ENCODE results near the gene EVL. TPM values are rescaled to one million over a fixed set of nuclear protein-coding genes. Genes with fewer than 3 reads are reported as not detected.

EVL gene
- total and polyA plus RNA-seq, 2 donors (not counting 3 experiments of a cell fraction or from before 2014, with no cell fraction given): 34.6 to 62.5 TPM

DNA sequence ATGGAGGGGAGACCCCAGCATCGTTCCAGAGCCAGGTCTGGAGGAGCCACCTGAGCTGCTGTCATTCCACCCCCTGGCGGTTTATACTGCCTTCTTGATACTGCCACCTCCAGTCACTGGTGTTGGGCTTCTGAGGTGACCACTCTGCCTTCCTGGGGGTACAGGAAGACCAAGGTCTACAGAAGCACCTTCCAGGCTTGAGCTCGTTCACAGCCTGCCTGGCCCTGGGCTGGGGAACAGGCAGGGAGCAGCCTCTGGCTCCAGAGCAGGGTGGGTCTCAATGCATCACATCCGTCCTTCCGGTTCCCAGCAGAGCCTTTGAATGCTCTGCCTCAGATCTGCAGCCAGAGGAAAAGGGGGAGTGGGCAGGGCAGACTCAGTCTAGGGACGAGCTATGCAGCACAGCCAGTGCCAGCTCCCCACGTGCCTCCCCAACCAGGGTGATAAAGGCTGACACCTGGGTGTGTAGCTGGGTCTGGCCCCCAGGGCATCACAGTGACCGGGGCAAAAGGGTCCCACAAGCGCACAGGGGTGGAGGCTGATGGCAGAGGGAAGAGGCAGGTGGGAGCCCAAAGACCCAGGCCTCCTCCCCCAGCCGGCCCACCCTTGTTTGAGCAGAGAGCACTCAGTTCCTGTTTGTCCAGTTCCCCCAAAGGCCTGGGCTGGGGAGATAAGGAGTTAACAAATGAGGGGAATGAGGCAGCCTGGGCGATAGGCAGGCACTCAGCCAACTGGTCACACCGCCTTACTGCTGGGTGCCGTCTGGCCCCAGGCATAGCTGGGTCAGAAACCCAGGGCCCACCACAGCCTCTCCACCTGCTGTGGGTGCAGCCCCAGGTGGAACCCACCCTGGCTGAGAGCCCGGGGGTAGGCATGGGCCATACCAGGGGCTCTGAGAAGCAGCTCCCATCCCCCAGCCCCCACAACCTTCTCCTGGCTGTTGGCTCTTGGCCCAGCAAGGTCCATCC lies 77.1 kb downstream of the EVL start:
- Histone ChIP-seq H3K4me1 (ENCODE audit: control insufficient read depth, extremely low read depth, insufficient read depth, low read length) (peaks cover 31% of the 10 kb centered on the region), H2AFZ (ENCODE audit: low read depth, low read length) (peak overlapping the region; percentile 19), H4K20me1 (replicated peaks; ENCODE audit: control insufficient read depth, extremely low read depth, insufficient read depth, low read length) (no peaks in the 10 kb centered on the region), H3K36me3 (ENCODE audit: control insufficient read depth in 2 of 2, extremely low read depth in 1 of 2, insufficient read depth in 2 of 2, low read length in 2 of 2) (no peaks in the 10 kb centered on the region), H3K79me2 (ENCODE audit: control insufficient read depth, insufficient read depth, low read length) (no peaks in the 10 kb centered on the region), H3K9me3 (replicated peaks; ENCODE audit: control insufficient read depth, insufficient read depth, low read length) (no peaks in the 10 kb centered on the region), H3K27ac (ENCODE audit: insufficient read depth, low read depth, low read length) (peak overlapping the region; percentile 83), H3K4me3 (replicated peaks in 1 of 3; ENCODE audit: insufficient read depth in 1 of 3, low read depth in 1 of 3, low read length in 3 of 3) (peak overlapping the region in 1 of 3 experiments; percentile 6), H3K9ac (replicated peaks; ENCODE audit: extremely low read depth, insufficient read depth, low read length) (peak overlapping the region; percentile 60), H3K4me2 (ENCODE audit: insufficient read depth, low read length) (peak overlapping the region; percentile 1), H3K9me1 (replicated peaks; ENCODE audit: control insufficient read depth, extremely low read depth, insufficient read depth, low read length) (no peaks in the 10 kb centered on the region), H3K27me3 (ENCODE audit: control insufficient read depth in 2 of 2, insufficient read depth in 2 of 2, low read length in 2 of 2) (no peaks in the 10 kb centered on the region)
- FAIRE-seq (peak; percentile 99), DNase-seq (ENCODE audit: low read depth, low spot score) (peak; percentile 96)
- BruUV-seq (replicated peaks): no TSS peak
- POLR2A ChIA-PET: interaction anchor here (0.6 to 1.7 kb wide), 3 partner anchors 13 to 39 kb away, joined by 3 to 7 read pairs (median 6); no protein-coding TSS in a partner anchor
- intact Hi-C loops (cut with micrococcal nuclease): loop anchor here (1.0 to 5.0 kb wide), 6 partner anchors 14 to 160 kb away; partner anchors contain the start of gene YY1
- CTCF ChIA-PET: interaction anchor here (0.5 to 3.9 kb wide), 15 partner anchors 10 to 207 kb away, joined by 3 to 47 read pairs (median 5); no protein-coding TSS in a partner anchor
- dilution Hi-C loops (cut with MboI; ENCODE audit: extremely low pct_ligation_motif_present, low sequenced_read_pairs): no loop called here
- TF ChIP-seq EZH2 (IDR thresholded peaks at IDR 0.05; ENCODE audit: borderline replicate concordance, low read depth, low read length, severe bottlenecking) (no peak), POLR2AphosphoS5 (IDR thresholded peaks at IDR 0.05; ENCODE audit: insufficient read depth, low read depth, low read length) (peak; percentile 32), JUN (IDR thresholded peaks at IDR 0.05; ENCODE audit: borderline replicate concordance, insufficient read depth, insufficient read length, low read depth) (no peak), POLR2A (IDR thresholded peaks at IDR 0.05; ENCODE audit: low read depth, low read length) (no peak), MYC (IDR thresholded peaks at IDR 0.05; ENCODE audit: low read depth, low read length) (no peak), GATA2 (IDR thresholded peaks at IDR 0.05; ENCODE audit: insufficient read depth, insufficient read length, low read depth, low read length) (peak; percentile 84), FOS (IDR thresholded peaks at IDR 0.05; ENCODE audit: borderline replicate concordance, insufficient read depth, low read length) (peak; percentile 48)
- TF ChIP-seq, protein P1, sequence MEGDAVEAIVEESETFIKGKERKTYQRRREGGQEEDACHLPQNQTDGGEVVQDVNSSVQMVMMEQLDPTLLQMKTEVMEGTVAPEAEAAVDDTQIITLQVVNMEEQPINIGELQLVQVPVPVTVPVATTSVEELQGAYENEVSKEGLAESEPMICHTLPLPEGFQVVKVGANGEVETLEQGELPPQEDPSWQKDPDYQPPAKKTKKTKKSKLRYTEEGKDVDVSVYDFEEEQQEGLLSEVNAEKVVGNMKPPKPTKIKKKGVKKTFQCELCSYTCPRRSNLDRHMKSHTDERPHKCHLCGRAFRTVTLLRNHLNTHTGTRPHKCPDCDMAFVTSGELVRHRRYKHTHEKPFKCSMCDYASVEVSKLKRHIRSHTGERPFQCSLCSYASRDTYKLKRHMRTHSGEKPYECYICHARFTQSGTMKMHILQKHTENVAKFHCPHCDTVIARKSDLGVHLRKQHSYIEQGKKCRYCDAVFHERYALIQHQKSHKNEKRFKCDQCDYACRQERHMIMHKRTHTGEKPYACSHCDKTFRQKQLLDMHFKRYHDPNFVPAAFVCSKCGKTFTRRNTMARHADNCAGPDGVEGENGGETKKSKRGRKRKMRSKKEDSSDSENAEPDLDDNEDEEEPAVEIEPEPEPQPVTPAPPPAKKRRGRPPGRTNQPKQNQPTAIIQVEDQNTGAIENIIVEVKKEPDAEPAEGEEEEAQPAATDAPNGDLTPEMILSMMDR (IDR thresholded peaks at IDR 0.05; ENCODE audit: extremely low read depth in 1 of 2, insufficient read depth in 1 of 2, low read depth in 1 of 2, low read length in 2 of 2): peak in 1 of 2 donors; percentile 13
- TF ChIP-seq, protein P2, sequence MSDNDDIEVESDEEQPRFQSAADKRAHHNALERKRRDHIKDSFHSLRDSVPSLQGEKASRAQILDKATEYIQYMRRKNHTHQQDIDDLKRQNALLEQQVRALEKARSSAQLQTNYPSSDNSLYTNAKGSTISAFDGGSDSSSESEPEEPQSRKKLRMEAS (IDR thresholded peaks at IDR 0.05; ENCODE audit: insufficient read depth, insufficient read length): peak; percentile 6

Data from endothelial cell of umbilical vein (primary cell).